Endodermal cell (in vitro differentiated cells): ENCODE measurements around the gene PITPNC1. TPM values are rescaled to one million over a fixed set of nuclear protein-coding genes. Genes with fewer than 3 reads are reported as not detected.

Experiments
- DNase-seq: peaks from one replicate; pipeline ENCODE4 v3.0.0-alpha.2; 2017
- H3K27ac ChIP-seq: 2 replicates; pipeline ENCODE4 v1.5.1; 2013; ENCODE audit warnings: mild to moderate bottlenecking, low read depth, low read length, moderate library complexity
- H3K27me3 ChIP-seq: 2 replicates; pipeline ENCODE4 v1.6.1; 2013; ENCODE audit warnings: mild to moderate bottlenecking, low read length, moderate library complexity; ENCODE audit not compliant: insufficient read depth, control insufficient read depth, poor library complexity, severe bottlenecking
- H3K36me3 ChIP-seq: 2 replicates; pipeline ENCODE4 v1.7.0; 2013; ENCODE audit warnings: mild to moderate bottlenecking, low read length, moderate library complexity; ENCODE audit not compliant: control insufficient read depth, insufficient read depth
- H3K4me1 ChIP-seq: one replicate; pipeline ENCODE4 v1.7.0; 2013; ENCODE audit warnings: low read length; ENCODE audit not compliant: control insufficient read depth, insufficient read depth
- H3K4me3 ChIP-seq: 2 replicates; pipeline ENCODE4 v1.5.1; 2013; ENCODE audit warnings: mild to moderate bottlenecking, low read length, moderate library complexity
- H3K9ac ChIP-seq: 2 replicates; pipeline ENCODE4 v1.6.1; 2013; ENCODE audit warnings: mild to moderate bottlenecking, low read length, moderate library complexity; ENCODE audit not compliant: poor library complexity, severe bottlenecking; ENCODE audit errors: extremely low read depth
- H3K9me3 ChIP-seq: 2 replicates; pipeline ENCODE4 v1.6.1; 2013; ENCODE audit warnings: mild to moderate bottlenecking, low read length, moderate library complexity; ENCODE audit not compliant: control insufficient read depth
- H3K27ac Mint-ChIP-seq: 2 replicates; pipeline ENCODE4 v1.8.0; 2020; ENCODE audit warnings: mixed read lengths
- H3K27me3 Mint-ChIP-seq: 2 replicates; pipeline ENCODE4 v1.8.0; 2021; ENCODE audit warnings: mild to moderate bottlenecking, mixed read lengths; ENCODE audit not compliant: insufficient read depth
- H3K36me3 Mint-ChIP-seq: 2 replicates; pipeline ENCODE4 v1.8.0; 2020; ENCODE audit warnings: low read depth, mixed read lengths
- H3K4me1 Mint-ChIP-seq: 2 replicates; pipeline ENCODE4 v1.8.0; 2020; ENCODE audit warnings: mixed read lengths
- H3K4me3 Mint-ChIP-seq: 2 replicates; pipeline ENCODE4 v1.8.0; 2020; ENCODE audit warnings: mild to moderate bottlenecking, moderate library complexity, mixed read lengths
- H3K9me3 Mint-ChIP-seq: 2 replicates; pipeline ENCODE4 v1.8.0; 2020; ENCODE audit warnings: mild to moderate bottlenecking, mixed read lengths
- WGBS, 2 experiments: methylation state at CpG; one replicate each; pipeline versions ENCODE4 v1.1.5 to v1.1.7; 2013; ENCODE audit warnings: missing lambda C conversion rate in 2 of 2, mixed read lengths in 1 of 2; ENCODE audit not compliant: insufficient coverage in 1 of 2, insufficient read length in 1 of 2; 5-methylcytosine and 5-hydroxymethylcytosine counted together
- total RNA-seq, 2 donors: library from RNA; stranded (reverse); fragmentation: NEBNext Ultra II Directional in 1 of 2; extraction: Animal tissue kit (Norgen Biotek cat#: 25700) in 1 of 2; gene quantifications; 2 replicates in 1 of 2; 3 replicates in 1 of 2; pipeline ENCODE4 v1.2.1, GENCODE V29; 2021
- TF ChIP-seq, protein P1 (sequence below): fragments of 200-600 bp; sonication (generic); conservative IDR thresholded peaks from 2 replicates; pipeline ENCODE4 v1.5.0; 2021; ENCODE audit warnings: antibody characterized with exemption, mild to moderate bottlenecking

PITPNC1 gene
- total RNA-seq, 2 donors from 2014 or later, result 28.9 to 36.4 TPM

DNA sequence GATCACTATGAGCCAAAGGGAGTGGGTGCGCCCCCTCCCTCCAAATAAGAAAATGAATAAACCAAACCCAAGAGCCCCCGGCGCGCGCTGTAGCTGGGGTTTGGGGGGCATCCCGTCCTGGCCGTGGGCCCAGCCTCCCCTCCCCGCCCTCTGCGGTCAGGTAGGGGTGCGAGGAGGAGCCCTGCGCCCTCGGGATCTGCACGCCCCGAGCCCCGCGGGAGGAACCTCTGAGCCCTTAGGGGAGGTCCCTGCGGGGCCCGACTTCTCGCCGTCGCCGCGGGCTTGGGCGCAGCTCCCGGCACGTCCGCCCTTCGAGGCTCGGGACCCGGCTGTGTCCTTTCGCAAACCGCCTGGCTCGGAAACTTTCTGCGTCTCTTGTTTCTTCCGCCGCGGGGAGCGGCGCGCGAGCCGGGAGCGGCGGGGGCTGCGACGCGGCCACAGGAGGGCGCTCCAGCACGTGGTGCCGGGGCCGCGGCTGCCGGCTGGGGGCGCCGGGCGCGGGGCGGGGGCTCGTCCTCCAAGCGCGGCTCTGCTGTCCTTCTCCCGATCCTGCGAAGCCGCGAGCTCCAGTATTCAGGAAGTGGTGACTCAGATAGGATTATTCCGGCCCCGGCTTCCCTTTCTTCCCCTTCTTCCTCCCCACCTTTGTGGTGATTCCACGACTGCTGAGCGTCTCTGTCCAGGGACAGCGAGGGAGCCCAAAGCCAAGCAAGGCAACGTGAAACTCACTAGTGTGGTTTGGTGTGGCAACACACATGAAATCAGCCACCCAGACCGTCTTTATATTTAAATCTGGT is 1.6 kb downstream of the PITPNC1 start:
- Mint-ChIP-seq H3K27ac (peak overlapping the region; percentile 82), H3K27me3 (no peaks in the 10 kb centered on the region), H3K9me3 (peaks cover 11% of the 10 kb centered on the region), H3K4me1 (peaks cover 25% of the 10 kb centered on the region), H3K36me3 (peaks cover 27% of the 10 kb centered on the region), H3K4me3 (peak overlapping the region; percentile 82)
- H3K4me3 ChIP-seq, result peak overlapping the region; percentile 90
- peaks cover 7% of the 10 kb centered on the region for H3K36me3 ChIP-seq
- TF ChIP-seq, protein P1, sequence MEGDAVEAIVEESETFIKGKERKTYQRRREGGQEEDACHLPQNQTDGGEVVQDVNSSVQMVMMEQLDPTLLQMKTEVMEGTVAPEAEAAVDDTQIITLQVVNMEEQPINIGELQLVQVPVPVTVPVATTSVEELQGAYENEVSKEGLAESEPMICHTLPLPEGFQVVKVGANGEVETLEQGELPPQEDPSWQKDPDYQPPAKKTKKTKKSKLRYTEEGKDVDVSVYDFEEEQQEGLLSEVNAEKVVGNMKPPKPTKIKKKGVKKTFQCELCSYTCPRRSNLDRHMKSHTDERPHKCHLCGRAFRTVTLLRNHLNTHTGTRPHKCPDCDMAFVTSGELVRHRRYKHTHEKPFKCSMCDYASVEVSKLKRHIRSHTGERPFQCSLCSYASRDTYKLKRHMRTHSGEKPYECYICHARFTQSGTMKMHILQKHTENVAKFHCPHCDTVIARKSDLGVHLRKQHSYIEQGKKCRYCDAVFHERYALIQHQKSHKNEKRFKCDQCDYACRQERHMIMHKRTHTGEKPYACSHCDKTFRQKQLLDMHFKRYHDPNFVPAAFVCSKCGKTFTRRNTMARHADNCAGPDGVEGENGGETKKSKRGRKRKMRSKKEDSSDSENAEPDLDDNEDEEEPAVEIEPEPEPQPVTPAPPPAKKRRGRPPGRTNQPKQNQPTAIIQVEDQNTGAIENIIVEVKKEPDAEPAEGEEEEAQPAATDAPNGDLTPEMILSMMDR, result peak; percentile 80
- no peaks in the 10 kb centered on the region for H3K4me1 ChIP-seq
- DNase-seq, result peak; percentile 97
- no peaks in the 10 kb centered on the region for H3K27me3 ChIP-seq
- H3K27ac ChIP-seq, result peak overlapping the region; percentile 36
- peaks cover 8% of the 10 kb centered on the region for H3K9me3 ChIP-seq
- H3K9ac ChIP-seq, result peak overlapping the region; percentile 69
- 1 to 2% methylated on average over 19 to 72 of the region's 72 CpGs for WGBS, 2 experiments

DNA sequence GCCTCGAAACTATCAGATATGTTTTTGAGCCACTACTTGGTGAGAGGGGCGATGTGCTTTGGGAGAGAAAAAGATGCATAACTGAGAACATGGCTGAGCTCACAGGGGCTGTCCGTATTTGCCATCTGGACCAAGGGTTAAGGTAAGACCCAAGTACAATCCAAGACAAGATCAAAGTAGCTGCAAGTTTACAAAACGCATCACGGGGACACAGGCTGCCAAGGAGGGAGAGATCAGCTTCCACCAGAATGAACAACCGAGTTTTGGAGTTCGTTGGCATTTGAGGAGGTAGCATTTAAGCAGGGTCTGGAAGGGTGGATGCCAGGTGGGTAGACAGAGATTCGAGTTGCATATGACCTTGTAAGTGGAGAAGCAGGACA is 2.2 kb downstream of the PITPNC1 start:
- peak overlapping the region; percentile 85 for H3K4me3 ChIP-seq
- WGBS, 2 experiments, result 84 to 89% methylated on average over 7 to 8 of the region's 8 CpGs
- DNase-seq, result peak; percentile 62
- H3K4me3 Mint-ChIP-seq, result peak overlapping the region; percentile 82
- H3K9ac ChIP-seq, result peak overlapping the region; percentile 66
- H3K9me3 ChIP-seq, result peaks cover 8% of the 10 kb centered on the region
- no peak overlapping the region for H3K27ac ChIP-seq
- TF ChIP-seq, protein P1, result no peak
- H3K27ac Mint-ChIP-seq, result peak overlapping the region; percentile 82
- no peaks in the 10 kb centered on the region for H3K4me1 ChIP-seq
- H3K27me3 ChIP-seq, result no peaks in the 10 kb centered on the region
- peaks cover 24% of the 10 kb centered on the region for H3K4me1 Mint-ChIP-seq
- no peaks in the 10 kb centered on the region for H3K27me3 Mint-ChIP-seq
- H3K36me3 ChIP-seq, result peaks cover 8% of the 10 kb centered on the region
- peaks cover 32% of the 10 kb centered on the region for H3K36me3 Mint-ChIP-seq
- peaks cover 11% of the 10 kb centered on the region for H3K9me3 Mint-ChIP-seq

DNA sequence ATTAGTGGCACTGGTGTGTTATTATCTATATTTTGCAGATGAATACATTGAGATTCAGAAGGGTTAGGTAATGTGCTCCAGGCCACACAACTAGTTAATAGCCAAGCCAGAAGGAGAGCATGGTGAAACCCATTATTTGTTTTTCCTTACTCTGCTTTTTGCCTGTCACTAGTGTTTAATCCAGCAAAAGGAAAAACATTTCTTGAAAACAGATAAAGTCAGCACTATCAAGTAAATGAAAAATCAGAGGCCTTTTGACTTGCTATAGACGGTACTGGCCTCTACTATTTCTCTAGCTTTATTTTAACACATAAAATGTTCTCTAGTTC is 4.8 kb downstream of the PITPNC1 start:
- no peak overlapping the region for H3K4me3 Mint-ChIP-seq
- H3K27me3 ChIP-seq, result no peaks in the 10 kb centered on the region

More for the DNA sequence above, 4.8 kb downstream of the PITPNC1 start:
- Histone ChIP-seq H3K27ac (no peak overlapping the region), H3K4me1 (no peaks in the 10 kb centered on the region), H3K36me3 (peaks cover 8% of the 10 kb centered on the region), H3K9me3 (peaks cover 14% of the 10 kb centered on the region), H3K9ac (no peak overlapping the region), H3K4me3 (no peak overlapping the region)
- TF ChIP-seq, protein P1, result no peak
- Mint-ChIP-seq H3K36me3 (peaks cover 39% of the 10 kb centered on the region), H3K27ac (no peak overlapping the region), H3K9me3 (peaks cover 18% of the 10 kb centered on the region), H3K27me3 (no peaks in the 10 kb centered on the region), H3K4me1 (peaks cover 10% of the 10 kb centered on the region)
- DNase-seq, result no peak
- WGBS, 2 experiments, result 78% methylated on average over 1 of the region's 1 CpG; no CpG with 5 or more reads in 1 of the 2 experiments
